ENCODE measurements around the gene TBC1D16. TPM values are rescaled to one million over a fixed set of nuclear protein-coding genes. Genes with fewer than 3 reads are reported as not detected.

TBC1D16 gene
- total RNA-seq, 2 donors from 2014 or later: 45.9 to 52.1 TPM

- ATAC-seq (ENCODE audit: insufficient number of reproducible peaks, low FRiP score, low read depth) (no peak), DNase-seq (ENCODE audit: low spot score) (no peak)
- Histone ChIP-seq H3K4me3 (no peak overlapping the region), H3K9me3 (no peaks in the 10 kb centered on the region), H3K4me1 (ENCODE audit: control insufficient read depth in 1 of 2, low read depth in 2 of 2) (no peaks in the 10 kb centered on the region), H3K27me3 (replicated peaks; ENCODE audit: insufficient read depth) (no peaks in the 10 kb centered on the region), H3K27ac (no peak overlapping the region), H3K36me3 (peaks cover 19% of the 10 kb centered on the region)
- no peak for TF ChIP-seq CTCF (IDR thresholded peaks at IDR 0.05)
Measured at GRCh38 chr17:79941088-79942010, 94.3 kb downstream of the TBC1D16 start.

DNA sequence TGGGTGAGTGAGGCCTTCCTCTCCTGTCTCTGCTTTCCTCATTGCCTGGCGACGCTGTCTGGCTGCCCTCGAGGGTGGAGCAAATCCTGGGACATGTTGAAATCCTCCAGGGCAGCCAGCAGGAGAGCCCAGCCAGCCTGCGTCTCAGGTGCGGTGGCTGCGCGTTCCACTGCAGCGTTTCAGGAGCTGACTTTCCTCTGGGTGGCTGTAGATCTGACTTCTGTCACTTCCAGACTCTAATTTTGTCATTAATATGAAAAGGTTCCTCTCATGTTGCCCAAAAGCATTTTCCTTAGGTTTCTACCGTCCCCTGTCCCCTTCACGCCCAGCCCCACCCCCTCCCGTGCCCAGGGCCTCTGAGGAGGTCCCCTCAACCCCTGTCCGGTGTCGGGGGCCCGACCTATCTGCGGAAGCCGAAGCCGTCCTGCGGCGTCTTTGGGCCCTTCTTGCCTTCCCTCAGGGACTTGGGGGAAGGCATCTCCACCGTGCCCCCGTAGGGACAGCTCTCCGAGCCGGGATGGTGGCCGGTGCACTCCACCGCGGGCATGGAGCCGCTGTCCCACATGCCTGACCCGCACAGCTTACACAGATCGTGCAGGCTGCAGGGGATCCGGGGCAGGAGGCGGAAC is 95.1 kb downstream of the TBC1D16 start:
- Histone ChIP-seq H3K27ac (no peak overlapping the region), H3K36me3 (peaks cover 19% of the 10 kb centered on the region), H3K4me1 (ENCODE audit: control insufficient read depth in 1 of 2, low read depth in 2 of 2) (no peaks in the 10 kb centered on the region), H3K9me3 (no peaks in the 10 kb centered on the region), H3K4me3 (no peak overlapping the region), H3K27me3 (replicated peaks; ENCODE audit: insufficient read depth) (no peaks in the 10 kb centered on the region)
- DNase-seq (ENCODE audit: low spot score) (no peak), ATAC-seq (ENCODE audit: insufficient number of reproducible peaks, low FRiP score, low read depth) (no peak)
- TF ChIP-seq CTCF (IDR thresholded peaks at IDR 0.05): no peak

DNA sequence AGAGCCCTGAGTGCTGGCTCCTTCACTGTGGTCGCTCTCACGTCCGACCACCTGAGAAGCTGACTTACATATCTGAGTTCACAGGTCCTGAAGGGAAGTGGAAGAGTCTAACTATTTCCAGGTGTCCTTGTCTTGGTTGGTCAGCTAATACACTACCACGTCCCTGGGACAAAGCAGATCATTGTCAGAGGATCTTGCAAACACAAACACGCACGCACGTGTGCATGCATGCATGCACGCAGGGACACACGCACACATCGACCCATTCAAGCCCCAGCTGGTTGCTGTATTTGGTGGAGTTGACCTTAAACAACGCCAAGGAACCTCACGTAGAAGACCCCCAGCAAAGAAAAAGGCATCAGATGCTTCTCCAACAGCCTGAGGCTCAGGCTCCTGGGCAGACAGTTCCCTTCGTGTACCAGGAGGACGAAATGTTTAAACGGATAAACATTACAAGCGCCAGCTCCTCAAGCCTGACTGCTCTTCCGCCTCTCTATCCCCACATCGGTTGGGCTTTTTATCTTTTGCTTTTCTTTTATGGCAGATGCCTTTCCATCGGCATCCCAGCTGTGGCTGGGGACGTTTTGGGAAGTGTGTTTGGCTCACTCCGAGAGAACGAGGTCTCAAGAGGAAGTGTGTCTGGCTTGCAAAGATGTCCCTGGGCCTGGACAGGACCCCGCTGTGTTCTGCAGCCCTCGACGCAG is 95.8 kb downstream of the TBC1D16 start:
- ATAC-seq (ENCODE audit: insufficient number of reproducible peaks, low FRiP score, low read depth): no peak
- Histone ChIP-seq H3K27ac (no peak overlapping the region), H3K9me3 (no peaks in the 10 kb centered on the region), H3K36me3 (peaks cover 16% of the 10 kb centered on the region), H3K4me1 (ENCODE audit: control insufficient read depth in 1 of 2, low read depth in 2 of 2) (no peaks in the 10 kb centered on the region), H3K27me3 (replicated peaks; ENCODE audit: insufficient read depth) (no peaks in the 10 kb centered on the region), H3K4me3 (no peak overlapping the region)
- no peak for TF ChIP-seq CTCF (IDR thresholded peaks at IDR 0.05)
- no peak for DNase-seq (ENCODE audit: low spot score)

DNA sequence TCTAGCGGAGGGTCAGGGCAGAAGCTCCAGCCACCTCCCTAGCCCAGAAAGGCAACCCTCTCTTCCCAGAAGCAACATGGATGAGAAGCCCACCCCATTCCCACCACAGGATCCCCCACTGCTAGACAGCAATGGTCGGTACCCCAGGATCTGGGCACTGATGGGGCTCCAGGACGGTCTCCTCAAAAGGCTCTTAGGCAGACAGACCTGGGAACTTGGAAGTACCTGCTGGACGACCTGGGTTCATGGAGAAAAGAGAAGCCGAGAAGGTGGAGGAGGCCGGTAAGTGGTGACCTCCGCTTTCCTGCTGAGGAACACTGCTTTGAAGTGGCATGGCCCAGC is 96.6 kb downstream of the TBC1D16 start:
- Histone ChIP-seq H3K27me3 (replicated peaks; ENCODE audit: insufficient read depth) (no peaks in the 10 kb centered on the region), H3K27ac (no peak overlapping the region), H3K4me3 (no peak overlapping the region), H3K36me3 (peaks cover 16% of the 10 kb centered on the region), H3K9me3 (no peaks in the 10 kb centered on the region), H3K4me1 (ENCODE audit: control insufficient read depth in 1 of 2, low read depth in 2 of 2) (peaks cover 0 to 1% of the 10 kb centered on the region in 2 donors)
- ATAC-seq (ENCODE audit: insufficient number of reproducible peaks, low FRiP score, low read depth) (no peak), DNase-seq (ENCODE audit: low spot score) (no peak)
- no peak for TF ChIP-seq CTCF (IDR thresholded peaks at IDR 0.05)

Measured in thoracic aorta (tissue), 2 donors.